ENCODE results near the gene MSI2.
A peak's percentile ranks its signal among the peaks of the same experiment; 100 is the strongest.

The MSI2 gene

DNA sequence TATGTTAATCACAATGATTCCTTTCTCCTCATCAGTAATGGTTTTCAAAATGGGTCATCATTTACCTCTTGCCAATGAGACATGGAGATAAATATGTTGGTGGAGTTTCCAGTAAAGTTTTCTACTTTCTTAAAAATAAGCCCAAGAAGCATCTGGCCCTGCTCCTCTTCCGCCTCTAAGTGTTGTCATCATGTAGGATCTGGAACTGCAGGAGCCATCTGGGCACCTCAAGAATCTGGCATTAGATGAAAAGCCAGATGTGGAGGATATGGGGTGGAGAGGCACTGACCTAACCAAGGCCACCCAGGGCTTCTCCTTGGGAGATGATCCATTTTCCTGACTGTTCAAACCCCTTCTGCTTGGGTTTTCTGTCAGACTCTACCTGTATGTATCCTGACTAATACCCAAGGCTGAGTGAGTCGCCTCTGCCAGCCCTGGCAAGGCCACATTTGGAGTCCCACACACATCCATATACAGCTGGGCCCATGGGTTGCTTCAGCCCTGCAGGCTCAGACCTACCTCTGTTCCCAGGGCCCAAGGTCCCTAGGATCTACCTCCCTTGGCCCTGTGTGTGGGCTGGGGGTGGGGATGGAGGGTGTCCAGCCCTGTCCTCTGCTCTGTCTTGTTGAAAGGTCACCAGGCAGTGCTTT is 464.2 kb downstream of the MSI2 start:
- Mint-ChIP-seq H3K4me1 (peaks cover 6% of the 10 kb centered on the region), H3K27ac (no peak overlapping the region), H3K9me3 (no peaks in the 10 kb centered on the region), H3K4me3 (no peak overlapping the region), H3K27me3 (peaks cover 24% of the 10 kb centered on the region)
- DNase-seq = no peak
- no peak for ATAC-seq

DNA sequence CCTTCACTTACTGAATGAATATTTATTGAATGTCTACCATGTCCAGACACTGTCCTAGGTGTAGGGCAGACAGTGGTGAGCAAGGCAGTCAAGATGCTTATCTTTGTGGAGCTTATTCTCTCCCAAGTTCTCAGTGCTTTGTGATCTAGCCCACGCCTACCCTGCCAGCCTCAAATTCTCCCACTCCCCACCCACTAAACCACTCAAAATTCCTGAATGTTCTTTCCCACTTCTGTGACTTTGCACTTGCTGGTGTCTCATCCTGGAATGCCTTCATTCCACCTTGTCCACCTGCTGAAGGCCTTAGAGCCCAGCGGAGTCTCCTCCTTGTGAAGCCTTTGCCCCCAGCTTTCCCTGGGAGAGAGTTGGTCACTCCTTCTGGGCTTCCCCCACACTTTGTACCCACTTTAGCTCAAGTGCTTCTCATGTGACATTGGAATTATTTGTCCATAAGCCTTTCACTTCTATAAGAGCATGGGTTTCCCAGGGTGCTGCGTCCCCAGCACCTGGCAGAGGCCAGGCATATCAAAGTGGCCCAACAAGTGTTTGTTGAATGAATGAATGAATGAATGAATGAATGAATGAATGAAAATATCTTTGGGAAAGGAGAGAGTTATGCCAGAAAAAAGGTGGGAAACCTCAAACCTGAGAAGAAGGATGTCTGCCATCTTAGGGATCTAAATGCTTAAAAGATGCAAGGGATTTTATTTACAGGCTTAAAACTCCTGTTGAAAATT is 465.8 kb downstream of the MSI2 start:
- ATAC-seq (no peak), DNase-seq (no peak)
- peaks cover 8% of the 10 kb centered on the region for H3K27me3 Mint-ChIP-seq
- peak overlapping the region in 1 of 2 donors; percentile 44 for H3K27ac Mint-ChIP-seq
- H3K9me3 Mint-ChIP-seq = no peaks in the 10 kb centered on the region
- peaks cover 6% of the 10 kb centered on the region for H3K4me1 Mint-ChIP-seq
- H3K4me3 Mint-ChIP-seq = no peak overlapping the region

DNA sequence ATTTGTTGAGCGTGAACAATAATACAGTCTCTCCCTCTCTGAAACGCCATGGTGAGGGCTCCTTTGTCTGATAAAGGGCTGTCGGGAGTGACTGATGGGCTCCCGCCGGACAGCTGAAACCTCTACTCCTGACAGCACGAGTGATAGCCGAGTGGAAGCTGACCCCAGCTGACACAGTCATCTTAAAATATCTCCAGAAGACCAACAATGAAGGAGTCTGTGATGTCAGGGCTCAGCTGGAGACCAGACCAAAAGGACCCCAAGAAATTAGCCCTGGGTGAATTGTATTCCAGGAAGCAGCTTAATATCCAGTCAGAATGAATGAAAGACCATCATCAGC is 466.4 kb downstream of the MSI2 start:
- no peak for ATAC-seq
- Mint-ChIP-seq H3K27me3 (peaks cover 2% of the 10 kb centered on the region), H3K4me1 (peaks cover 6% of the 10 kb centered on the region), H3K4me3 (no peak overlapping the region), H3K9me3 (no peaks in the 10 kb centered on the region), H3K27ac (no peak overlapping the region)
- no peak for DNase-seq

DNA sequence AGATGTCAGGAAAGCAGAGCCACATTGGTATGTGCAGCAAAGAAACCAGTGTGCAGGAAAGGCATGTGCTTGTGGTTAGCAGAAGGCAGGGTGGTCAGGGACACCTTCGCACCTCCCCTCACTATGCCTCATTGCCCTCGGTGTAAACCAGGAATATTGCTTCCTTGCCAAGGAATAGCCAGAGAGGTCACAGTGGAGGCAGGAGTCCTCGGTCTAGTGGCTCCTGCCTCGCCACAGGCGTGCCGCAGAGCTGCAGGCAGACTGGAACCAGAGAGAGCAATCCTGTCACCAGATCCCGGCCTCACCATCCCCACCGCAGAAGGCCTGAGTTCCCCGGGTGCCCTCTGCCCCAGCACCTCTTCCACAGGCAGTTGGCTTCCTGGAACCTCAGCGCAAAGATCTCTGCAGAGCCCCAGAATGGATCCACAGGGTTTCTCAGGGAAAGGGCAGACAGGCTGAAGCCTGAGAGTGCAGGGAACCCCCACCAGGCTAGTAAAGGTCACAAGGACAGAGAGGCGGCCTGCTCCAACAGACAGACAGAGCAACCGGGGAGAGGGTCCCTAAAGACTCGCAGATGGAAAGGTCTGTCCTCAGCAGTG is 467.2 kb downstream of the MSI2 start:
- H3K4me1 Mint-ChIP-seq = peaks cover 6% of the 10 kb centered on the region
- H3K27ac Mint-ChIP-seq = peak overlapping the region in 1 of 2 donors; percentile 87
- ATAC-seq (no peak), DNase-seq (no peak)
- no peaks in the 10 kb centered on the region for H3K27me3 Mint-ChIP-seq
- no peak overlapping the region for H3K4me3 Mint-ChIP-seq
- H3K9me3 Mint-ChIP-seq = no peaks in the 10 kb centered on the region

DNA sequence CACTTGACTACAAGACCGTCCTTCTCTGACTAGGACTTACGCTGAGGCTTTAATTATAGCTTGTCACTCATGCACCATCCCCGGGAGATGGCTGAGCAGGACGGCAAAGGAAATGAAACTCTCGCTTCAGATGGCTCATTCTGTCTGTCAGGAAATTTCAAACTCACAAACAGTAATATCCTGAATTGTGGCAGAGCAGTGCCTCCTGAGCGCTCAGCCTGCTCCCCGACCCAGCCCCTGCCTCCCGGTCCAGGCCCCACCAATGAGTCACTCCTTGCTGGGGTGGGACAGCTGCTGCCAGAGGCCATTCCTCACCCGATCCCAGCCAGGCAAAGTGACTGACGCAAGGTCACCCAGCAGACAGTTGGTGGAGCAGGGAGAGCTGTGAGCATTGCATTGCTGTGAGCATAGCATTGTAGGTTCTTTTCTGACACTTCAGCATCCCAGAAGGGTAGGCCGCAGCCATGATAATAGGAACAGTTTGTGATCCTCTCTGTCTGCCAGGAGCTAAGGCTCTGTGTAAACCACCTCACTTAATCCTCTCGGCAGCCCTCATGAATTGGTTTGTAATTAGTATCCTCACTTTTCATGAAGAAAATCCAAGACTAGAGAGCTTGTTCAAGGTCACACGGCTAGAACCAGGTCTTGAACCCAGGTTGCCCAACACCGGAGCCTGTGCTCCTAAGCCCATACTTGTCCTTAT is 467.9 kb downstream of the MSI2 start:
- peaks cover 6% of the 10 kb centered on the region for H3K4me1 Mint-ChIP-seq
- no peaks in the 10 kb centered on the region for H3K27me3 Mint-ChIP-seq
- H3K4me3 Mint-ChIP-seq = no peak overlapping the region
- no peak for ATAC-seq
- no peak overlapping the region for H3K27ac Mint-ChIP-seq
- H3K9me3 Mint-ChIP-seq = no peaks in the 10 kb centered on the region
- no peak for DNase-seq

DNA sequence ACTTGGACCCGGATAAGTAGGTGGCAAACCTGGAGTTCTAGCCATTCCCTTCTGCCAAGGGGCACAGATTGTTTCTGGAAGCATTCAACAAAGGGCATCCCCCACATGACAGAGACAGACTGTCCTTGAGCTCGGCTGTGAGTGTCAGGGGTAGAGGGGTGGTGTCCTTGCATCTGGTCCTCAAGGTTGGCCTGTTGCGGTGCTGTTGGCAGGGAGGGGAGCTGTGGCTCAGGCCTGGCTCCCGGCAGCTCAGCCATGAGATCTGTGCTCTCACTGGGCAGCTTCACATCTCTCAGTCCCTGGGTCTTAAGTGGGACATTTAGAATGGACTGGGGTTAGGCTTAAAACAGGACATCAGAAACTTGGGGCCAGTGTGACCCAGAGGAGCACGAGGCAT is 468.4 kb downstream of the MSI2 start:
- ATAC-seq = no peak
- DNase-seq = no peak
- no peaks in the 10 kb centered on the region for H3K9me3 Mint-ChIP-seq
- no peak overlapping the region for H3K4me3 Mint-ChIP-seq
- no peak overlapping the region for H3K27ac Mint-ChIP-seq
- H3K27me3 Mint-ChIP-seq = no peaks in the 10 kb centered on the region
- peaks cover 6% of the 10 kb centered on the region for H3K4me1 Mint-ChIP-seq

DNA sequence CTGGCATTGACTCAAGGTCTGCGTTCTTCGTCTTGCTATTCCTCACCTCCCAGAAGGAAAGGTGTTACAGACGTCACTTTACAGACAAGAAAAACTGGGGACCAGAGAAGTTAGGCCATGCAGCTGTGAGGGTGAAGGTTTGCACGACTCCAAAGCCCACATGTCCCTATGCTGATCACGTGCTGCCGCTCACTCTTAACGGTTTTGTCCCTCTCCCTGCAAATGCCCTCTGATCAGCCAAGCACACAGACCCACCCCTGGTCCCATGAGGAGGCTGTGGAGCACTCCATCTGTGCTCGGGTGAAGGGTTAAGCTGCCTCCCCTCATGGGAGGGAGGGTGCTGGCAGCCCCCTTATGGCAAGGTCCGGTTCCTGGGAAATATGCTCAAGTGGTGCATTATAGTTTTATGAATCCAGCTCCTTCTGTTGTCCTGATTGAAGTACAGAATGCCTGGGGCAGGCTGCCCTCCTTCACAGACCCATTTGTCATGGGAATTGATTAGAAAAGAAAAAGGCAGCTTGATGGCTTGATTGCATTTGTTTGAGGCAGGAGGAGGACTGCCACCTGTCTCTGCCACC is 470.0 kb downstream of the MSI2 start:
- H3K27me3 Mint-ChIP-seq = no peaks in the 10 kb centered on the region
- peak overlapping the region in 1 of 2 donors; percentile 57 for H3K27ac Mint-ChIP-seq
- DNase-seq (no peak), ATAC-seq (no peak)
- H3K9me3 Mint-ChIP-seq = no peaks in the 10 kb centered on the region
- peaks cover 6% of the 10 kb centered on the region for H3K4me1 Mint-ChIP-seq
- H3K4me3 Mint-ChIP-seq = no peak overlapping the region

DNA sequence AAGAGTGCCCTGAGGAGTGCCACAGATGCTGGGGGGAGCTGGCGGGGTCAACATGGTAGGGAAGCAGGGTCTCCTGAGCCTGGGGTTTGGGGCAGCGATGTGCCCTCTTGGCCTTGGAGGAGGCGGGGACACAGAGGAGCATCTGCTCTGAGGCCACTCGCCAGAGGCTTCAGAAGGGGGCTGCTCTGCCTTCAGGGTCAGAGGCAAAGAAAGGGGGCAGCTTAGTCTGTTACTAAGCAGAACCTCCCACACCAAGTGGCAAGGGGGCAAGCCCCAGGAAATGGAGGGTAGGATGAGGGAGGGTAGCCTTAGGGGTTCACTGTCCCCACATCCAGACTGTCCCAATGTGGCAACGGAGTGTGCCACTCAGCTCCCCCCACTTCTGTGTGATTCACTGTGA is 470.5 kb downstream of the MSI2 start:
- DNase-seq (no peak), ATAC-seq (no peak)
- Mint-ChIP-seq H3K4me1 (peaks cover 6% of the 10 kb centered on the region), H3K27ac (no peak overlapping the region), H3K4me3 (no peak overlapping the region), H3K9me3 (no peaks in the 10 kb centered on the region), H3K27me3 (no peaks in the 10 kb centered on the region)

DNA sequence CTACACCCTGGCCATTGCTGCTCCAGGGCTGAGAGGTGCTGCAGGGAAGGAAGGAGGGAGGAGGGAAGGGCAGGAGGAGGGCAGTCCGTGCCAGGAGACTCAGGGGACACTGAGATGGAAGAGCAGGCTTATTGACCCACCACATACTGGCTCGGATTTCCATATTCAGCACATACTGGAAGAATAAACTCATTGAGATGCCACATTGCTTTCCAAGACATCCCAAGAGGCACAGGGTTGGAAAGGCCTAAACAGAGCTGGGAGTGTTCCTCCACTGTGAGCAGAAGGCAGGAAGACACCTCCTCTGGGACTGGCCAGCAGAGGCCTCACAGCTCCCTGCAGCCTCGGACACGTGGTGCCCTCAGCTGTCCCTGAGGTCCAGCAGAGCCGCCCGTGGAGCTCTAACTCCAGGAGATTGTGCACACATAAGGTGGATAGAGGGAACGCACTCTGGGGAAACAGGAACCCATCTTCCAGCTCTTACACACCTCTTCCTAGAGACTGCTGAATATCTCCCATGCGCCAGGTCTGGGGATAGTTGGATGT is 471.4 kb downstream of the MSI2 start:
- H3K27me3 Mint-ChIP-seq = no peaks in the 10 kb centered on the region
- H3K27ac Mint-ChIP-seq = no peak overlapping the region
- no peak for DNase-seq
- ATAC-seq = no peak
- no peak overlapping the region for H3K4me3 Mint-ChIP-seq
- no peaks in the 10 kb centered on the region for H3K9me3 Mint-ChIP-seq
- peaks cover 6% of the 10 kb centered on the region for H3K4me1 Mint-ChIP-seq

DNA sequence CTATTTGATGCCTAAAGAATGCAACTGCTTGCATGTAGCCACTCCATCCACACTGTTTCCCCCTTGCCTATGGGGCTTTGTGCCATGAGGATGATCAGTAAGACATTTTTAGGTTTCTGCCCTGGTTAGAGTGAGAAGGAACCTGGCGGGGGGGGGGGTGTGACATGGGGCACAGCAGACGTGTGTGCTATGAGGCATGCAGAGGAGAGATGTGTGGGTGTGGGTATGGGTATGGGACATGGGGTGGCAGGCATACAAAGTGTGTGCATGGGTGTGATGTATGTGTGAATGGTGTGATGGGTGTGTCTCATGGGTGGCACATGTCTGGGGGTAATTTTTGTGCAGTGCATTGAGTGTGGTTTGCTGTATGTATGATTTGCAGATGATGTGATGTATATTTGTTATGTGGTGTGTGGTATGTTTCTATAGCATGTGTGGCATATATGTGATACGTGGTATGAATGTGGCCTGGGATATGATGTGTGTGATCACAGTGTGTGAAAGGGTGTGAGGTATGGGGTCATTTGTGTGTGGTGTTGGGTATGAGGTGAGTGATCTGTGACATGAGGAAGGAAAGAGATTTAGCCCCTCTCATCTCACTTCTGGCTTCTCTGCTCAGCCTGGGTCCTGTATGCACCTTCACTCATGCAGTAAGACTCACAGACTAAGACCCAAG is 473.8 kb downstream of the MSI2 start:
- ATAC-seq = peak; percentile 43

DNA sequence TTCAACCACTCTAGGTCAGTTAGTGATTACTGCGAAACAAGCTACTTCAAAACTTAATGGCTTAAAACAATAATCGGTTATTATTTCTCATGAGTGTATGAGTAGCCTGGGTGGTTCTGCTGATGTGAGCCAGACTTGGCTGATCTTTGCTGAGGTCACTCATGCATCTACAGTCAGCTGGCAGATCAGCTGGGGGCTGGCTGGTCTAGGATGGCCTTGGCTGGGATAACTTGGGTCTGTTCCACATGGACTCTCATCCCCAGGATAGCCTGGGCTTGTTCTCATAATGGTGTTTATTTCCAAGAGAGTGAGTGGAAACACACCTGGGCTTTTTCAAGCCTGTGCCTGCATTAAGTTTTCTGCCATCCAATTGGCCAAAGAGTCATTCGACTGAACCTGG is 475.7 kb downstream of the MSI2 start:
- H3K27ac Mint-ChIP-seq = no peak overlapping the region
- H3K27me3 Mint-ChIP-seq = no peaks in the 10 kb centered on the region
- no peaks in the 10 kb centered on the region for H3K4me1 Mint-ChIP-seq
- no peaks in the 10 kb centered on the region for H3K9me3 Mint-ChIP-seq
- ATAC-seq (no peak), DNase-seq (no peak)
- H3K4me3 Mint-ChIP-seq = no peak overlapping the region

More for the DNA sequence above, 473.8 kb downstream of the MSI2 start:
- no peak for DNase-seq
- Mint-ChIP-seq H3K27me3 (no peaks in the 10 kb centered on the region), H3K9me3 (no peaks in the 10 kb centered on the region), H3K4me1 (no peaks in the 10 kb centered on the region), H3K27ac (no peak overlapping the region), H3K4me3 (no peak overlapping the region)

DNA sequence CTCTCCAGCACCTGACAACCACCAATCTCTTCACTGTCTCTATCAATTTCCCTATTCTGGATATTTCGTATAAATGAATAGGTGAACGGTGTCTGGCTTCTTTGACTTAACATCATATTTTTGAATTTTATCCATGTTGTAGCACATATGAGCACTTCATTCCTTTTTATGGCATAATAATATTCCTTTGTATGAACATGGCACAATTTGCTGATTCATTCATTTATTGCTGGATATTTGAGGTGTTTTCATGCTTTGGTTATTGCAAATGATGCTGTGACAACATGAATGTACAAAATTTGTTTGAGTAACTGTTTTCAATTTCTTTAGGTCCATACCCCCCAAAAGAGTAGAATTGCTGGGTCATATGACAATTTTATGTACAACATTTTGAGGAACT is 476.8 kb downstream of the MSI2 start:
- no peak overlapping the region for H3K4me3 Mint-ChIP-seq
- H3K27ac Mint-ChIP-seq = no peak overlapping the region
- H3K27me3 Mint-ChIP-seq = no peaks in the 10 kb centered on the region
- no peak for ATAC-seq
- no peak for DNase-seq
- no peaks in the 10 kb centered on the region for H3K9me3 Mint-ChIP-seq
- no peaks in the 10 kb centered on the region for H3K4me1 Mint-ChIP-seq
